Calu3 (cell line): ENCODE data around the gene ATXN7L2. TPM values are rescaled to one million over a fixed set of nuclear protein-coding genes. Genes with fewer than 3 reads are reported as not detected.

Experiments
- BruUV-seq: library from RNA; stranded (reverse); fragments of 400-500 nt; replicated peaks from 2 replicates; lab custom pipeline; 2021; lab: Mats Ljungman, UMichigan
- CTCF ChIA-PET: fragments of 300-600 bp; sonication (Branson Sonifier 250); formaldehyde crosslinking; loops from one replicate; lab custom pipeline; 2022; ENCODE audit warnings: antibody characterized with exemption; lab: Charles Lee
- DNase-seq: peaks from one replicate; pipeline ENCODE4 v3.0.0; 2022
- H3K27ac Mint-ChIP-seq: one replicate; pipeline ENCODE4 v1.8.0; 2022; ENCODE audit warnings: mixed read lengths; ENCODE audit not compliant: unreplicated experiment
- H3K27me3 Mint-ChIP-seq: one replicate; pipeline ENCODE4 v1.8.0; 2022; ENCODE audit warnings: mixed read lengths; ENCODE audit not compliant: unreplicated experiment
- H3K36me3 Mint-ChIP-seq: one replicate; pipeline ENCODE4 v1.8.0; 2022; ENCODE audit warnings: mild to moderate bottlenecking, moderate library complexity, mixed read lengths; ENCODE audit not compliant: insufficient read depth, unreplicated experiment
- H3K4me1 Mint-ChIP-seq: one replicate; pipeline ENCODE4 v1.8.0; 2022; ENCODE audit warnings: mild to moderate bottlenecking, low read depth, mixed read lengths; ENCODE audit not compliant: unreplicated experiment
- H3K4me3 Mint-ChIP-seq: one replicate; pipeline ENCODE4 v1.8.0; 2022; ENCODE audit warnings: mild to moderate bottlenecking, low read depth, moderate library complexity, mixed read lengths; ENCODE audit not compliant: unreplicated experiment
- H3K9me3 Mint-ChIP-seq: one replicate; pipeline ENCODE4 v1.8.0; 2022; ENCODE audit warnings: low read depth, mixed read lengths; ENCODE audit not compliant: unreplicated experiment
- intact Hi-C: fragments of 100-400 bp; cut with micrococcal nuclease; formaldehyde crosslinking; loops from one replicate; pipeline ENCODE4 v1.10.0; 2022; ENCODE audit not compliant: unreplicated experiment
- total RNA-seq: library from RNA; stranded (reverse); gene quantifications from 2 replicates; pipeline ENCODE4 v1.2.3, GENCODE V29; 2022
- TF ChIP-seq, protein P1 (sequence below): fragments of 200-600 bp; IDR thresholded peaks from one replicate; pipeline ENCODE4 v1.8.0; 2022; ENCODE audit warnings: antibody characterized with exemption; ENCODE audit not compliant: unreplicated experiment

Gene ATXN7L2
- total RNA-seq, 1 experiment from 2014 or later: 4.3 TPM

GRCh38 chr1:109498161-109498801 lies 14.6 kb downstream of the ATXN7L2 start:
- Mint-ChIP-seq H3K27ac (no peak overlapping the region), H3K4me1 (peaks cover 7% of the 10 kb centered on the region), H3K9me3 (no peaks in the 10 kb centered on the region), H3K4me3 (no peak overlapping the region), H3K36me3 (peaks cover 14% of the 10 kb centered on the region), H3K27me3 (no peaks in the 10 kb centered on the region)
- CTCF ChIA-PET: interaction anchor here (1.2 to 2.2 kb wide), 3 partner anchors 32 to 35 kb away, joined by 4 to 15 read pairs (median 4); no protein-coding TSS in a partner anchor
- DNase-seq: peak; percentile 24
- intact Hi-C loops: no loop called here
- no TSS peak for BruUV-seq
- TF ChIP-seq, protein P1, sequence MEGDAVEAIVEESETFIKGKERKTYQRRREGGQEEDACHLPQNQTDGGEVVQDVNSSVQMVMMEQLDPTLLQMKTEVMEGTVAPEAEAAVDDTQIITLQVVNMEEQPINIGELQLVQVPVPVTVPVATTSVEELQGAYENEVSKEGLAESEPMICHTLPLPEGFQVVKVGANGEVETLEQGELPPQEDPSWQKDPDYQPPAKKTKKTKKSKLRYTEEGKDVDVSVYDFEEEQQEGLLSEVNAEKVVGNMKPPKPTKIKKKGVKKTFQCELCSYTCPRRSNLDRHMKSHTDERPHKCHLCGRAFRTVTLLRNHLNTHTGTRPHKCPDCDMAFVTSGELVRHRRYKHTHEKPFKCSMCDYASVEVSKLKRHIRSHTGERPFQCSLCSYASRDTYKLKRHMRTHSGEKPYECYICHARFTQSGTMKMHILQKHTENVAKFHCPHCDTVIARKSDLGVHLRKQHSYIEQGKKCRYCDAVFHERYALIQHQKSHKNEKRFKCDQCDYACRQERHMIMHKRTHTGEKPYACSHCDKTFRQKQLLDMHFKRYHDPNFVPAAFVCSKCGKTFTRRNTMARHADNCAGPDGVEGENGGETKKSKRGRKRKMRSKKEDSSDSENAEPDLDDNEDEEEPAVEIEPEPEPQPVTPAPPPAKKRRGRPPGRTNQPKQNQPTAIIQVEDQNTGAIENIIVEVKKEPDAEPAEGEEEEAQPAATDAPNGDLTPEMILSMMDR: peak; percentile 40

- no TSS peak for BruUV-seq
- TF ChIP-seq, protein P1: no peak
- intact Hi-C loops: no loop called here
- peaks cover 9% of the 10 kb centered on the region for H3K36me3 Mint-ChIP-seq
- no peaks in the 10 kb centered on the region for H3K27me3 Mint-ChIP-seq
- H3K4me3 Mint-ChIP-seq: no peak overlapping the region
- CTCF ChIA-PET: interaction anchor here (1.0 to 2.2 kb wide), 3 partner anchors 10 to 33 kb away, joined by 3 to 15 read pairs (median 4); partner anchors contain the start of gene AMIGO1
- no peak for DNase-seq
- H3K9me3 Mint-ChIP-seq: no peaks in the 10 kb centered on the region
- H3K27ac Mint-ChIP-seq: no peak overlapping the region
- H3K4me1 Mint-ChIP-seq: peaks cover 7% of the 10 kb centered on the region
These were observed 15.4 kb downstream of the ATXN7L2 start for GRCh38 chr1:109499081-109499480.

- H3K9me3 Mint-ChIP-seq: no peaks in the 10 kb centered on the region
- intact Hi-C loops: no loop called here
These were observed 16.2 kb downstream of the ATXN7L2 start for GRCh38 chr1:109499661-109500536.

DNA sequence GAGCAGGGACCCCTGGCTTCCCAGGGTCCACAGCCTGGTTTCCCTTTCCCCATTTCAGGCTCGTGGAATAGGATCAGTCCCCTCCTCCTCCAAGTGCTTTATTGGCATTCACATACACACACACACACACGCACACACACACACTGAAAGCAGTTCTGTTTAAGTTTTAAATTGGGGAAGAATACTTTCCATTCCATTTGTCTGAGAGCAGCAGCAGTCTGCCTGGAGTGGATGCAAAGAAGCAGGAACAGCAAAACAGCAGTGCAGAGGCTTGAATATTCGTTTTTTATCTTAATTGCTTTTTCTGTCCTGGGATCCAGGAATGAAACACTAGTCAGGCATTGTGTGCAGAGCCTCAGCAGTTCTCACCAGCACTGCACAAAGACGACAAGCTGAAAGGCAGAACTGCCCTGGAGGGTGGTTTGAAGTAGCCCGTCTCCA lies 17.3 kb downstream of the ATXN7L2 start:
- Mint-ChIP-seq H3K27ac (no peak overlapping the region), H3K36me3 (no peaks in the 10 kb centered on the region), H3K4me1 (peaks cover 1% of the 10 kb centered on the region), H3K9me3 (no peaks in the 10 kb centered on the region), H3K27me3 (no peaks in the 10 kb centered on the region), H3K4me3 (no peak overlapping the region)
- intact Hi-C loops: no loop called here
- DNase-seq: no peak
- TF ChIP-seq, protein P1: no peak
- BruUV-seq: no TSS peak
- CTCF ChIA-PET: interaction anchor here (0.8 kb wide), 1 partner anchor 184 kb away, joined by 3 read pairs; no protein-coding TSS in a partner anchor

More at GRCh38 chr1:109499661-109500536, 16.2 kb downstream of the ATXN7L2 start:
- no peak overlapping the region for H3K27ac Mint-ChIP-seq
- peak; percentile 64 for DNase-seq
- H3K27me3 Mint-ChIP-seq: no peaks in the 10 kb centered on the region
- peaks cover 7% of the 10 kb centered on the region for H3K4me1 Mint-ChIP-seq
- no peak overlapping the region for H3K4me3 Mint-ChIP-seq
- no TSS peak for BruUV-seq
- TF ChIP-seq, protein P1: peak; percentile 55
- peaks cover under 1% of the 10 kb centered on the region for H3K36me3 Mint-ChIP-seq
- CTCF ChIA-PET: interaction anchor here (0.8 to 2.2 kb wide), 4 partner anchors 9 to 183 kb away, joined by 3 to 15 read pairs (median 4); partner anchors contain the start of gene AMIGO1
